SK-N-SH (cell line): ENCODE data around the gene NFASC.

ENCODE experiments used
- RCOR1 ChIP-seq: fragments of 150-350 bp; IDR thresholded peaks from 2 replicates; pipeline ENCODE4 v1.6.1; 2017; ENCODE audit warnings: antibody characterized with exemption, low read length
- TF ChIP-seq, protein P1 (sequence below): fragments of 200-600 bp; sonication (generic); IDR thresholded peaks from 2 replicates; pipeline ENCODE4 v1.6.1; 2017; ENCODE audit warnings: antibody characterized with exemption, mild to moderate bottlenecking, moderate library complexity

DNA sequence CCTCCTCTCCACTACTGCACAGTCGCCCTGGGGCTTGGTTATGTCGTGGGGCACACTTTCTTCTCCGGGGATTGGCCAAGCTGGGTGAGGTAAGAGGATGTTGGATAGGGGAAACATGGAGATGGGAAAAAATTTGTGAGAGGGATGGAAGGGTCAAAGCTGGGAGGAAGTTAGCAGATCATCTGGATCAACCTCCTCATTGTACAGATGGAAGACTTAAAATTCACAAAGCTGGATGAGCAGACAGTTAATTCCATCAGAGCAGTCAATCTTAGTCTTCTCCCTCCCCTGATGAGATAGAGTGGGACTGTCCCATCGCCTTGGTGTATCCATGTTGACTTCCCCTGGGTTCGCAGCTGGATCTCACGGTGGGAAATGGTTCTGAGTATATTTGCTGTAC lies 102.8 kb downstream of the NFASC start:
- TF ChIP-seq, protein P1, sequence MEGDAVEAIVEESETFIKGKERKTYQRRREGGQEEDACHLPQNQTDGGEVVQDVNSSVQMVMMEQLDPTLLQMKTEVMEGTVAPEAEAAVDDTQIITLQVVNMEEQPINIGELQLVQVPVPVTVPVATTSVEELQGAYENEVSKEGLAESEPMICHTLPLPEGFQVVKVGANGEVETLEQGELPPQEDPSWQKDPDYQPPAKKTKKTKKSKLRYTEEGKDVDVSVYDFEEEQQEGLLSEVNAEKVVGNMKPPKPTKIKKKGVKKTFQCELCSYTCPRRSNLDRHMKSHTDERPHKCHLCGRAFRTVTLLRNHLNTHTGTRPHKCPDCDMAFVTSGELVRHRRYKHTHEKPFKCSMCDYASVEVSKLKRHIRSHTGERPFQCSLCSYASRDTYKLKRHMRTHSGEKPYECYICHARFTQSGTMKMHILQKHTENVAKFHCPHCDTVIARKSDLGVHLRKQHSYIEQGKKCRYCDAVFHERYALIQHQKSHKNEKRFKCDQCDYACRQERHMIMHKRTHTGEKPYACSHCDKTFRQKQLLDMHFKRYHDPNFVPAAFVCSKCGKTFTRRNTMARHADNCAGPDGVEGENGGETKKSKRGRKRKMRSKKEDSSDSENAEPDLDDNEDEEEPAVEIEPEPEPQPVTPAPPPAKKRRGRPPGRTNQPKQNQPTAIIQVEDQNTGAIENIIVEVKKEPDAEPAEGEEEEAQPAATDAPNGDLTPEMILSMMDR: no peak
- TF ChIP-seq RCOR1: no peak
